ENCODE results near the gene KRT35.

GRCh38 chr17:41520821-41521521 is 40.0 kb upstream of the KRT35 start:
- no peak for TF ChIP-seq POLR2A (IDR thresholded peaks at IDR 0.05; ENCODE audit: low read length)
- no peak for TF ChIP-seq GATA1 (IDR thresholded peaks at IDR 0.05; ENCODE audit: low read depth, low read length)
